Stimulated activated CD8-positive, alpha-beta memory T cell treated with anti-CD3 and anti-CD28 coated beads, Interleukin-4, amount 100 ng/mL, for 4 hours (primary cell): ENCODE measurements around the gene ITSN2.
"Not testable (repeated sequence)": the region's sequence is repeated elsewhere in the genome, so short reads cannot be mapped to it uniquely, and the experiment has no call there.

Experiments used
- DNase-seq, 2 donors: peaks; one replicate each; pipeline ENCODE4 v3.0.0-alpha.2; 2020; ENCODE audit warnings: low read depth in 2 of 2, low spot score in 1 of 2

Gene ITSN2

GRCh38 chr2:24360050-24360962 lies at the start of gene ITSN2:
Gene ITSN2, minus strand, starts transcription at chr2:24360536. Its CDS starts 32,454 bp downstream, at chr2:24328082.
- peak; percentile 51 to 68 for DNase-seq

- DNase-seq = no peak
These were observed 48.8 kb upstream of the ITSN2 start for GRCh38 chr2:24409171-24409570.

- DNase-seq = not testable (repeated sequence)
These were observed 48.4 kb upstream of the ITSN2 start for GRCh38 chr2:24408704-24409103.

GRCh38 chr2:24404491-24404921 lies 44.2 kb upstream of the ITSN2 start:
- no peak for DNase-seq

GRCh38 chr2:24403832-24404212 lies 43.5 kb upstream of the ITSN2 start:
- no peak for DNase-seq

GRCh38 chr2:24403168-24403831 lies 43.0 kb upstream of the ITSN2 start:
- DNase-seq = no peak

GRCh38 chr2:24402242-24403097 lies 42.1 kb upstream of the ITSN2 start:
- no peak for DNase-seq

GRCh38 chr2:24400207-24400907 lies 40.0 kb upstream of the ITSN2 start:
- no peak for DNase-seq

GRCh38 chr2:24399434-24400206 lies 39.3 kb upstream of the ITSN2 start:
- no peak for DNase-seq

GRCh38 chr2:24394998-24395397 lies 34.7 kb upstream of the ITSN2 start:
- DNase-seq = no peak

GRCh38 chr2:24392542-24393059 lies 32.3 kb upstream of the ITSN2 start:
- no peak for DNase-seq

GRCh38 chr2:24385366-24385765 lies 25.0 kb upstream of the ITSN2 start:
- DNase-seq = no peak

- DNase-seq = peak in 1 of 2 donors; percentile 16
These were observed 22.2 kb upstream of the ITSN2 start for GRCh38 chr2:24382363-24383073.

- DNase-seq = no peak
These were observed 20.5 kb upstream of the ITSN2 start for GRCh38 chr2:24380820-24381219.

- no peak for DNase-seq
These were observed 15.2 kb upstream of the ITSN2 start for GRCh38 chr2:24375349-24376087.

GRCh38 chr2:24374301-24374700 lies 14.0 kb upstream of the ITSN2 start:
- no peak for DNase-seq

- no peak for DNase-seq
These were observed 11.7 kb upstream of the ITSN2 start for GRCh38 chr2:24372033-24372432.

- DNase-seq = no peak
These were observed 5.5 kb upstream of the ITSN2 start for GRCh38 chr2:24365826-24366225.
